DOHH2 (cell line): ENCODE measurements around the gene CALU.

Experiments
- CTCF ChIP-seq: fragments of 200-600 bp; sonication (generic); IDR thresholded peaks from one replicate; pipeline ENCODE4 v1.5.1; 2014; ENCODE audit warnings: antibody characterized with exemption, mild to moderate bottlenecking, low read depth, low read length; ENCODE audit not compliant: poor library complexity, severe bottlenecking
- EZH2phosphoT487 ChIP-seq: fragments of 200-600 bp; sonication (generic); IDR thresholded peaks from 2 replicates; pipeline ENCODE4 v1.6.1; 2017; ENCODE audit warnings: borderline replicate concordance, mild to moderate bottlenecking, antibody characterized with exemption, low read length, moderate library complexity, mixed read lengths

GRCh38 chr7:128739990-128740682 is 977 bp downstream of the CALU start:
- no peak for TF ChIP-seq CTCF
- no peak for TF ChIP-seq EZH2phosphoT487
